CD14-positive monocyte (primary cell): ENCODE measurements around the gene CD1D. TPM values are rescaled to one million over a fixed set of nuclear protein-coding genes. Genes with fewer than 3 reads are reported as not detected.

Experiments
- DNase-seq, 3 donors: peaks; one replicate each; pipeline ENCODE4 v3.0.0-alpha.2; 2011 to 2022
- H2AFZ ChIP-seq: 2 replicates; pipeline ENCODE4 v1.6.0; 2012; ENCODE audit warnings: mild to moderate bottlenecking, low read depth, low read length, inconsistent platforms; ENCODE audit not compliant: insufficient read depth, poor library complexity, severe bottlenecking
- H3K27ac ChIP-seq, 2 donors: 1 replicate in 1 of 2; 2 replicates in 1 of 2; pipeline ENCODE4 v1.5.1; 2012 to 2013; ENCODE audit warnings: low read length in 2 of 2, control low read depth in 1 of 2, inconsistent platforms in 1 of 2, low read depth in 1 of 2, mild to moderate bottlenecking in 1 of 2
- H3K27me3 ChIP-seq, 2 donors: one replicate each; pipeline versions ENCODE4 v1.6.0 to v1.6.1; 2011 to 2013; ENCODE audit warnings: low read length in 2 of 2; ENCODE audit not compliant: control insufficient read depth in 2 of 2, insufficient read depth in 2 of 2
- H3K36me3 ChIP-seq, 2 donors: replicated peaks in 1 of 2; 1 replicate in 1 of 2; 2 replicates in 1 of 2; pipeline versions ENCODE4 v1.5.1 to v1.6.1; 2012 to 2013; ENCODE audit warnings: low read length in 2 of 2, control low read depth in 1 of 2, inconsistent platforms in 1 of 2, mild to moderate bottlenecking in 1 of 2; ENCODE audit not compliant: insufficient read depth in 2 of 2, control insufficient read depth in 1 of 2
- H3K4me1 ChIP-seq, 2 donors: 1 replicate in 1 of 2; 2 replicates in 1 of 2; pipeline versions ENCODE4 v1.5.1 to v1.6.1; 2012 to 2013; ENCODE audit warnings: low read length in 2 of 2, control low read depth in 1 of 2, inconsistent platforms in 1 of 2, mild to moderate bottlenecking in 1 of 2, moderate library complexity in 1 of 2; ENCODE audit not compliant: insufficient read depth in 2 of 2, control insufficient read depth in 1 of 2
- H3K4me2 ChIP-seq: replicated peaks from 2 replicates; pipeline ENCODE3; 2012; ENCODE audit warnings: low read length, moderate library complexity, mild to moderate bottlenecking; ENCODE audit not compliant: poor library complexity, severe bottlenecking; ENCODE audit errors: extremely low read depth
- H3K4me3 ChIP-seq, 3 experiments: fragments of 200-600 bp in 1 of 3; sonication (generic) in 1 of 3; replicated peaks in 1 of 3; 1 replicate in 2 of 3; 2 replicates in 1 of 3; pipeline ENCODE4 v1.5.1; 2011 to 2013; ENCODE audit warnings: low read length in 3 of 3, mild to moderate bottlenecking in 3 of 3, control low read depth in 2 of 3, low read depth in 2 of 3, inconsistent platforms in 1 of 3, moderate library complexity in 1 of 3
- H3K79me2 ChIP-seq: 2 replicates; pipeline ENCODE4 v1.6.0; 2012; ENCODE audit warnings: mild to moderate bottlenecking, control low read depth, inconsistent platforms, low read length, moderate library complexity; ENCODE audit not compliant: insufficient read depth
- H3K9ac ChIP-seq: 2 replicates; pipeline ENCODE4 v1.6.0; 2017; ENCODE audit warnings: low read length, mild to moderate bottlenecking; ENCODE audit not compliant: insufficient read depth, poor library complexity, severe bottlenecking
- H3K9me3 ChIP-seq, 2 donors: replicated peaks in 1 of 2; 1 replicate in 1 of 2; 2 replicates in 1 of 2; pipeline versions ENCODE4 v1.5.1 to v1.6.1; 2012 to 2013; ENCODE audit warnings: low read length in 2 of 2, control low read depth in 1 of 2; ENCODE audit not compliant: control insufficient read depth in 1 of 2, insufficient read depth in 1 of 2
- H4K20me1 ChIP-seq: 2 replicates; pipeline ENCODE4 v1.6.0; 2012; ENCODE audit warnings: mild to moderate bottlenecking, low read length, control low read depth, moderate library complexity; ENCODE audit not compliant: insufficient read depth
- H3K27ac Mint-ChIP-seq, 7 donors: one replicate each; pipeline ENCODE4 v1.8.0; 2020; ENCODE audit warnings: mild to moderate bottlenecking in 7 of 7, mixed read lengths in 7 of 7, moderate library complexity in 6 of 7, inconsistent platforms in 2 of 7
- H3K27me3 Mint-ChIP-seq, 3 donors: one replicate each; pipeline ENCODE4 v1.8.0; 2021 to 2022; ENCODE audit warnings: low read depth in 3 of 3, mild to moderate bottlenecking in 3 of 3, mixed read lengths in 3 of 3, moderate library complexity in 3 of 3, inconsistent platforms in 1 of 3
- H3K36me3 Mint-ChIP-seq, 2 donors: one replicate each; pipeline ENCODE4 v1.8.0; 2020; ENCODE audit warnings: mixed read lengths in 2 of 2, inconsistent platforms in 1 of 2, mild to moderate bottlenecking in 1 of 2
- H3K4me1 Mint-ChIP-seq: one replicate; pipeline ENCODE4 v1.8.0; 2020; ENCODE audit warnings: mild to moderate bottlenecking, mixed read lengths
- H3K4me3 Mint-ChIP-seq, 2 donors: one replicate each; pipeline ENCODE4 v1.8.0; 2020; ENCODE audit warnings: mild to moderate bottlenecking in 2 of 2, mixed read lengths in 2 of 2, moderate library complexity in 1 of 2
- H3K9me3 Mint-ChIP-seq, 7 donors: one replicate each; pipeline ENCODE4 v1.8.0; 2020 to 2022; ENCODE audit warnings: mixed read lengths in 7 of 7, mild to moderate bottlenecking in 6 of 7, moderate library complexity in 6 of 7, inconsistent platforms in 2 of 7
- CTCF ChIP-seq: fragments of 200-600 bp; IDR thresholded peaks from one replicate; pipeline ENCODE4 v1.8.0; 2022; ENCODE audit warnings: antibody characterized with exemption, mild to moderate bottlenecking
- WGBS: methylation state at CpG from one replicate; pipeline ENCODE4 v1.1.5; 2013; ENCODE audit warnings: missing lambda C conversion rate; ENCODE audit not compliant: insufficient coverage; 5-methylcytosine and 5-hydroxymethylcytosine counted together
- intact Hi-C, 2 donors: fragments of 100-400 bp; cut with micrococcal nuclease; formaldehyde crosslinking; loops; one replicate each; pipeline versions ENCODE4 v1.15.0 to v1.15.1; 2023
- polyA plus RNA-seq, 3 donors: library from polyadenylated mRNA; depleted of rRNA in 1 of 3; unstranded in 2 of 3; stranded (reverse) in 1 of 3; fragments of 300-500 nt in 2 of 3; fragments of >200 nt in 1 of 3; fragmentation: Illumina TruSeq in 2 of 3; gene quantifications; 1 replicate in 2 of 3; 2 replicates in 1 of 3; pipeline ENCODE4 v1.2.3, GENCODE V29; 2012 to 2021

CD1D gene
- polyA plus RNA-seq, 3 donors: 121 to 144 (median 134) TPM

GRCh38 chr1:158186180-158186579 lies 5.5 kb downstream of the CD1D start:
- no peak for TF ChIP-seq CTCF

GRCh38 chr1:158188611-158189010 lies 7.9 kb downstream of the CD1D start:
- Mint-ChIP-seq H3K4me3 (no peak overlapping the region), H3K27me3 (peaks cover 0 to 4% (median 2%) of the 10 kb centered on the region in 3 donors), H3K27ac (no peak overlapping the region), H3K4me1 (peaks cover 46% of the 10 kb centered on the region), H3K9me3 (peaks cover 4 to 12% (median 9%) of the 10 kb centered on the region in 7 donors), H3K36me3 (peaks cover 18 to 26% of the 10 kb centered on the region in 2 donors)
- H3K27me3 ChIP-seq: no peaks in the 10 kb centered on the region
- peaks cover 8% of the 10 kb centered on the region for H4K20me1 ChIP-seq
- peaks cover 23% of the 10 kb centered on the region for H3K79me2 ChIP-seq
- H3K9ac ChIP-seq: no peak overlapping the region
- no peak for DNase-seq
- WGBS: no CpG with 5 or more reads among the region's 4 CpGs
- peaks cover 14 to 17% of the 10 kb centered on the region in 2 donors for H3K36me3 ChIP-seq
- H3K4me3 ChIP-seq: no peak overlapping the region
- no peak overlapping the region for H3K4me2 ChIP-seq
- H2AFZ ChIP-seq: no peak overlapping the region
- no peak for TF ChIP-seq CTCF
- H3K4me1 ChIP-seq: peaks cover 36 to 41% of the 10 kb centered on the region in 2 donors
- intact Hi-C loops: loop anchor here in 1 of 2 donors (10.0 kb wide), 2 partner anchors 816 to 896 kb away; partner anchors contain the start of gene IFI16
- peaks cover 3 to 6% of the 10 kb centered on the region in 2 donors for H3K9me3 ChIP-seq
- H3K27ac ChIP-seq: no peak overlapping the region

More at GRCh38 chr1:158186180-158186579, 5.5 kb downstream of the CD1D start:
- H2AFZ ChIP-seq: no peak overlapping the region
- H3K36me3 ChIP-seq: peaks cover 28 to 35% of the 10 kb centered on the region in 2 donors
- H3K4me1 Mint-ChIP-seq: peaks cover 69% of the 10 kb centered on the region
- H3K4me2 ChIP-seq: peak overlapping the region; percentile 62
- H3K4me1 ChIP-seq: peaks cover 56 to 62% of the 10 kb centered on the region in 2 donors
- peaks cover 47% of the 10 kb centered on the region for H3K79me2 ChIP-seq
- no peaks in the 10 kb centered on the region for H3K27me3 Mint-ChIP-seq
- no peak overlapping the region for H3K9ac ChIP-seq
- H3K9me3 ChIP-seq: no peaks in the 10 kb centered on the region
- H4K20me1 ChIP-seq: peaks cover 28% of the 10 kb centered on the region
- intact Hi-C loops: loop anchor here in 1 of 2 donors (10.0 kb wide), 2 partner anchors 819 to 899 kb away; partner anchors contain the start of gene IFI16
- peak overlapping the region in 1 of 2 donors; percentile 91 for H3K27ac ChIP-seq
- H3K36me3 Mint-ChIP-seq: peaks cover 37 to 50% of the 10 kb centered on the region in 2 donors
- no CpG with 5 or more reads among the region's 3 CpGs for WGBS
- peak overlapping the region in 6 of 7 donors; percentile 70 to 91 (median 86) for H3K27ac Mint-ChIP-seq
- peaks cover 0 to 2% (median 1%) of the 10 kb centered on the region in 7 donors for H3K9me3 Mint-ChIP-seq
- H3K4me3 ChIP-seq: peak overlapping the region in 1 of 3 experiments; percentile 96
- H3K4me3 Mint-ChIP-seq: peak overlapping the region in 1 of 2 donors; percentile 42
- H3K27me3 ChIP-seq: no peaks in the 10 kb centered on the region
- peak in 1 of 3 donors; percentile 20 for DNase-seq
